ENCODE measurements around the gene ZCCHC3. TPM values are rescaled to one million over a fixed set of nuclear protein-coding genes. Genes with fewer than 3 reads are reported as not detected.

Gene ZCCHC3
- total RNA-seq, 1 donor from 2014 or later, result 37.3 TPM

GRCh38 chr20:346640-347316, 49.4 kb downstream of the ZCCHC3 start, which contains the start of gene NRSN2:
Gene NRSN2, plus strand, starts transcription at chr20:347111. Its CDS starts 2,533 bp downstream, at chr20:349644.
- DNase-seq, result peak; percentile 89

- no peak for DNase-seq
Observed at GRCh38 chr20:347317-347639, 49.9 kb downstream of the ZCCHC3 start.

GRCh38 chr20:347640-348484, 50.5 kb downstream of the ZCCHC3 start:
- DNase-seq, result peak; percentile 98

GRCh38 chr20:348972-349841, 51.8 kb downstream of the ZCCHC3 start:
- DNase-seq, result no peak

Other genes starting within 250 kb of the ZCCHC3 start
- gene DEFB125, start 209.9 kb upstream of the ZCCHC3 start, total RNA-seq, result not detected
- gene DEFB126, start 155.0 kb upstream of the ZCCHC3 start, total RNA-seq, result not detected
- gene DEFB127, start 140.1 kb upstream of the ZCCHC3 start, total RNA-seq, result not detected
- gene DEFB128, start 107.9 kb upstream of the ZCCHC3 start, total RNA-seq, result not detected
- gene DEFB129, start 70.3 kb upstream of the ZCCHC3 start, total RNA-seq, result not detected
- gene DEFB132, start 39.8 kb upstream of the ZCCHC3 start, total RNA-seq, result not detected
- 5.5 TPM for gene C20orf96, start 6.8 kb upstream of the ZCCHC3 start, total RNA-seq
- gene SOX12, start 28.0 kb downstream of the ZCCHC3 start, total RNA-seq, result 7.1 TPM
- gene NRSN2, start 49.5 kb downstream of the ZCCHC3 start, total RNA-seq, result 6.3 TPM
- gene TRIB3, start 83.2 kb downstream of the ZCCHC3 start, total RNA-seq, result 5.8 TPM
- 54.1 TPM for gene RBCK1, start 110.7 kb downstream of the ZCCHC3 start, total RNA-seq
- 30.5 TPM for gene TBC1D20, start 165.0 kb downstream of the ZCCHC3 start, total RNA-seq
- 203 TPM for gene CSNK2A1, start 246.2 kb downstream of the ZCCHC3 start, total RNA-seq

Data from tongue (tissue), 2 donors.